GM21737 (cell line): Measurements from ENCODE around the gene CCDC190.
A peak's percentile ranks its signal among the peaks of the same experiment; 100 is the strongest.
"Not testable (repeated sequence)": the region's sequence is repeated elsewhere in the genome, so short reads cannot be mapped to it uniquely, and the experiment has no call there.

Experiments
- ATAC-seq: cut with Tn5 transposase; IDR thresholded peaks from one replicate; pipeline ENCODE4 v1.9.1; 2021; ENCODE audit warnings: mild to moderate bottlenecking, moderate library complexity; ENCODE audit not compliant: unreplicated experiment

Gene CCDC190

GRCh38 chr1:162838863-162839262, 22.1 kb downstream of the CCDC190 start:
- ATAC-seq, result no peak

- ATAC-seq, result peak; percentile 98
Observed at GRCh38 chr1:162835157-162835899, 25.6 kb downstream of the CCDC190 start.

- no peak for ATAC-seq
Observed at GRCh38 chr1:162832470-162832869, 28.5 kb downstream of the CCDC190 start.

GRCh38 chr1:162829268-162829667, 31.7 kb downstream of the CCDC190 start:
- ATAC-seq, result no peak

DNA sequence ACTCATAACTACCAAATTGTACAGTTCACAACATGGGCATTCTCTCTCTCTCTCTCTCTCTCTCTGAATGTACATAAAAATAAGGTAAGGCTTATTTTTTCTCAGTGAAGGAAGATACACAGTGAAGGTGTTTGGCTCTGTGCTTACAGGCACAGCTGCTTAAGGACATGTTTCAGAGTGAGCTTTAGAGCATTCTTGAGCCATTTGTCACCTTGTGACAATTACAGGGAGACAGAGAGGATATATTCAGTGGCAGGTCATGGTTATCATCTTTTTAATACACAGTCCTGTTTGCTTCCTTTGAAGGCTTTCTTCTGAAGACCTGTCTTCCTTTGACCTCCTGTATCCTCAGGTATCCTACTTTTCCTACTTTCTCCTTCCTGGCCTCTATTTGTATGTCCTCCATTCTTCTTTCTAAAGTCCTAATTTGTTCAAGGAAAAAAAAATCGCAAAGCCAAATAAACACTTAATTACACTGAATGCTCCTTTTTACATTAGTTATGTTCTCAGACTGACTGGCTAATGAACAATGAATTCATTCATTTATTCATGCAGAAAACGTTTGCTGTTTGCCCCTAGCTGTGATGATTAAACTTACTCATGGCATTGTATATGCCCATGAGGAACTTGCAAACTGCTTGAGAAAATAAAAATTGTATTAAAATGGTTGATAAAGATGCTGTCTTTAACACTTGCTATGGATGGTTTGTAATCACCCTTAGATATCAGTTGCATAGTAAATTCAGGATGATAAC, 37.0 kb downstream of the CCDC190 start:
- ATAC-seq, result no peak

GRCh38 chr1:162823231-162823630, 37.7 kb downstream of the CCDC190 start:
- no peak for ATAC-seq

GRCh38 chr1:162822391-162823200, 38.4 kb downstream of the CCDC190 start:
- ATAC-seq, result no peak

DNA sequence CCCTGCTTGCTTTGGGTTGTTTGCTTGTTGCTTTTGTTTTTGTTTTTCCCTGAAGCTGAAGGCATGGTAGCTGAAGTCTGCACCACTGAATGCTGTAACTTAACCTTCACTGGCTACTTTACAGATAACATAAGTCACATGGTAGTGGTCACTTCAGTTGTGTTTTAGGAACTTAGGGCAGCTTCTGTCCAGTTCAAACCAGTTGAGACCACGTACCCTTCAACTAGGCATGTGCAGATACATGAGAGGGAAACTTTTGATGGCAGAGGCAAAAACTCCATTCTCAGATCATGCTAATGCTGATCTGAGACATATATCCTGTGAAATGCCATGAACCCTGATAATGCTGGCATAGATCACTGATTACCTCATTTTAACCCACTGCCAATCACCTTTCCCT, 42.3 kb downstream of the CCDC190 start:
- not testable (repeated sequence) for ATAC-seq

GRCh38 chr1:162818136-162818535, 42.8 kb downstream of the CCDC190 start:
- ATAC-seq, result not testable (repeated sequence)

GRCh38 chr1:162812357-162812756, 48.6 kb downstream of the CCDC190 start:
- not testable (repeated sequence) for ATAC-seq

DNA sequence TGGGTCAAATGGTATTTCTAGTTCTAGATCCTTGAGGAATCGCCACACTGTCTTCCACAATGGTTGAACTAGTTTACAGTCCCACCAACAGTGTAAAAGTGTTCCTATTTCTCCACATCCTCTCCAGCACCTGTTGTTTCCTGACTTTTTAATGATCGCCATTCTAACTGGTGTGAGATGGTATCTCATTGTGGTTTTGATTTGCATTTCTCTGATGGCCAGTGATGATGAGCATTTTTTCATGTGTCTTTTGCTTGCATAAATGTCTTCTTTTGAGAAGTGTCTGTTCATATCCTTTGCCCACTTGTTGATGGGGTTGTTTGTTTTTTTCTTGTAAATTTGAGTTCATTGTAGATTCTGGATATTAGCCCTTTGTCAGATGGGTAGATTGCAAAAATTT, 53.5 kb downstream of the CCDC190 start:
- not testable (repeated sequence) for ATAC-seq
